ENCODE data around the gene CORO1A. TPM values are rescaled to one million over a fixed set of nuclear protein-coding genes. Genes with fewer than 3 reads are reported as not detected.
"Not testable (repeated sequence)": the region's sequence is repeated elsewhere in the genome, so short reads cannot be mapped to it uniquely, and the experiment has no call there.

CORO1A gene
- total and polyA plus RNA-seq, 2 experiments from 2014 or later = 10.2 to 23.5 TPM

DNA sequence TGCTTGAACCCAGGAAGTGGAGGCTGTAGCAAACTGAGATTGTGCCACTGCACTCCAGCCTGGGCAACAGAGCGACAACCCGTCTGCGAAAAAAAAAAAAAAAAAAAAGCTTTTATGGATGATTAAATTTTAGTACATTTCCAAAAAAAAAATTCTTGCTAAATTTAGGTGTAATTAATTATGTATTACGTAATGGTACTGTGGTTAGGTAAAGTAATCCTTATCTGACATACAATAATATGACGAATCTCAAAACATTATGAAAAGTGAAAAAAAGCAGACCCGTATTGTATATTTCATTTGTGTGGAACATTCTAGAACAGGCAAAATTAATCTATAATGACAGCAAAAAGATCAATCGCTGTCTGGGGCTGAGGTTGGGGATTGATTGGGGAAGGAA, 10.3 kb upstream of the CORO1A start:
- no peaks in the 10 kb centered on the region for H3F3A ChIP-seq (replicated peaks; ENCODE audit: low read depth)
- H3K27me3 ChIP-seq (ENCODE audit: insufficient read depth) = no peaks in the 10 kb centered on the region
- H3K4me2 ChIP-seq = no peak overlapping the region
- ATAC-seq = no peak
- no peak overlapping the region for H2AFZ ChIP-seq
- Mint-ChIP-seq H3K9me3 (peaks cover 13% of the 10 kb centered on the region), H3K4me3 (no peak overlapping the region), H3K27me3 (ENCODE audit: insufficient read depth, low read depth, poor library complexity) (peaks cover 12% of the 10 kb centered on the region), H3K27ac (no peak overlapping the region), H3K36me3 (ENCODE audit: low read depth) (peaks cover 3% of the 10 kb centered on the region), H3K4me1 (no peaks in the 10 kb centered on the region)
- no peak for TF ChIP-seq JUNB (IDR thresholded peaks at IDR 0.05; ENCODE audit: unreplicated experiment)
- TF ChIP-seq, protein P1, sequence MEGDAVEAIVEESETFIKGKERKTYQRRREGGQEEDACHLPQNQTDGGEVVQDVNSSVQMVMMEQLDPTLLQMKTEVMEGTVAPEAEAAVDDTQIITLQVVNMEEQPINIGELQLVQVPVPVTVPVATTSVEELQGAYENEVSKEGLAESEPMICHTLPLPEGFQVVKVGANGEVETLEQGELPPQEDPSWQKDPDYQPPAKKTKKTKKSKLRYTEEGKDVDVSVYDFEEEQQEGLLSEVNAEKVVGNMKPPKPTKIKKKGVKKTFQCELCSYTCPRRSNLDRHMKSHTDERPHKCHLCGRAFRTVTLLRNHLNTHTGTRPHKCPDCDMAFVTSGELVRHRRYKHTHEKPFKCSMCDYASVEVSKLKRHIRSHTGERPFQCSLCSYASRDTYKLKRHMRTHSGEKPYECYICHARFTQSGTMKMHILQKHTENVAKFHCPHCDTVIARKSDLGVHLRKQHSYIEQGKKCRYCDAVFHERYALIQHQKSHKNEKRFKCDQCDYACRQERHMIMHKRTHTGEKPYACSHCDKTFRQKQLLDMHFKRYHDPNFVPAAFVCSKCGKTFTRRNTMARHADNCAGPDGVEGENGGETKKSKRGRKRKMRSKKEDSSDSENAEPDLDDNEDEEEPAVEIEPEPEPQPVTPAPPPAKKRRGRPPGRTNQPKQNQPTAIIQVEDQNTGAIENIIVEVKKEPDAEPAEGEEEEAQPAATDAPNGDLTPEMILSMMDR (conservative IDR thresholded peaks at IDR 0.05; ENCODE audit: low read depth in 2 of 2) = no peak
- TF ChIP-seq CREB1 (CRISPR knock-in tag; IDR thresholded peaks at IDR 0.05; ENCODE audit: low read depth) = no peak
- TF ChIP-seq, protein P2, sequence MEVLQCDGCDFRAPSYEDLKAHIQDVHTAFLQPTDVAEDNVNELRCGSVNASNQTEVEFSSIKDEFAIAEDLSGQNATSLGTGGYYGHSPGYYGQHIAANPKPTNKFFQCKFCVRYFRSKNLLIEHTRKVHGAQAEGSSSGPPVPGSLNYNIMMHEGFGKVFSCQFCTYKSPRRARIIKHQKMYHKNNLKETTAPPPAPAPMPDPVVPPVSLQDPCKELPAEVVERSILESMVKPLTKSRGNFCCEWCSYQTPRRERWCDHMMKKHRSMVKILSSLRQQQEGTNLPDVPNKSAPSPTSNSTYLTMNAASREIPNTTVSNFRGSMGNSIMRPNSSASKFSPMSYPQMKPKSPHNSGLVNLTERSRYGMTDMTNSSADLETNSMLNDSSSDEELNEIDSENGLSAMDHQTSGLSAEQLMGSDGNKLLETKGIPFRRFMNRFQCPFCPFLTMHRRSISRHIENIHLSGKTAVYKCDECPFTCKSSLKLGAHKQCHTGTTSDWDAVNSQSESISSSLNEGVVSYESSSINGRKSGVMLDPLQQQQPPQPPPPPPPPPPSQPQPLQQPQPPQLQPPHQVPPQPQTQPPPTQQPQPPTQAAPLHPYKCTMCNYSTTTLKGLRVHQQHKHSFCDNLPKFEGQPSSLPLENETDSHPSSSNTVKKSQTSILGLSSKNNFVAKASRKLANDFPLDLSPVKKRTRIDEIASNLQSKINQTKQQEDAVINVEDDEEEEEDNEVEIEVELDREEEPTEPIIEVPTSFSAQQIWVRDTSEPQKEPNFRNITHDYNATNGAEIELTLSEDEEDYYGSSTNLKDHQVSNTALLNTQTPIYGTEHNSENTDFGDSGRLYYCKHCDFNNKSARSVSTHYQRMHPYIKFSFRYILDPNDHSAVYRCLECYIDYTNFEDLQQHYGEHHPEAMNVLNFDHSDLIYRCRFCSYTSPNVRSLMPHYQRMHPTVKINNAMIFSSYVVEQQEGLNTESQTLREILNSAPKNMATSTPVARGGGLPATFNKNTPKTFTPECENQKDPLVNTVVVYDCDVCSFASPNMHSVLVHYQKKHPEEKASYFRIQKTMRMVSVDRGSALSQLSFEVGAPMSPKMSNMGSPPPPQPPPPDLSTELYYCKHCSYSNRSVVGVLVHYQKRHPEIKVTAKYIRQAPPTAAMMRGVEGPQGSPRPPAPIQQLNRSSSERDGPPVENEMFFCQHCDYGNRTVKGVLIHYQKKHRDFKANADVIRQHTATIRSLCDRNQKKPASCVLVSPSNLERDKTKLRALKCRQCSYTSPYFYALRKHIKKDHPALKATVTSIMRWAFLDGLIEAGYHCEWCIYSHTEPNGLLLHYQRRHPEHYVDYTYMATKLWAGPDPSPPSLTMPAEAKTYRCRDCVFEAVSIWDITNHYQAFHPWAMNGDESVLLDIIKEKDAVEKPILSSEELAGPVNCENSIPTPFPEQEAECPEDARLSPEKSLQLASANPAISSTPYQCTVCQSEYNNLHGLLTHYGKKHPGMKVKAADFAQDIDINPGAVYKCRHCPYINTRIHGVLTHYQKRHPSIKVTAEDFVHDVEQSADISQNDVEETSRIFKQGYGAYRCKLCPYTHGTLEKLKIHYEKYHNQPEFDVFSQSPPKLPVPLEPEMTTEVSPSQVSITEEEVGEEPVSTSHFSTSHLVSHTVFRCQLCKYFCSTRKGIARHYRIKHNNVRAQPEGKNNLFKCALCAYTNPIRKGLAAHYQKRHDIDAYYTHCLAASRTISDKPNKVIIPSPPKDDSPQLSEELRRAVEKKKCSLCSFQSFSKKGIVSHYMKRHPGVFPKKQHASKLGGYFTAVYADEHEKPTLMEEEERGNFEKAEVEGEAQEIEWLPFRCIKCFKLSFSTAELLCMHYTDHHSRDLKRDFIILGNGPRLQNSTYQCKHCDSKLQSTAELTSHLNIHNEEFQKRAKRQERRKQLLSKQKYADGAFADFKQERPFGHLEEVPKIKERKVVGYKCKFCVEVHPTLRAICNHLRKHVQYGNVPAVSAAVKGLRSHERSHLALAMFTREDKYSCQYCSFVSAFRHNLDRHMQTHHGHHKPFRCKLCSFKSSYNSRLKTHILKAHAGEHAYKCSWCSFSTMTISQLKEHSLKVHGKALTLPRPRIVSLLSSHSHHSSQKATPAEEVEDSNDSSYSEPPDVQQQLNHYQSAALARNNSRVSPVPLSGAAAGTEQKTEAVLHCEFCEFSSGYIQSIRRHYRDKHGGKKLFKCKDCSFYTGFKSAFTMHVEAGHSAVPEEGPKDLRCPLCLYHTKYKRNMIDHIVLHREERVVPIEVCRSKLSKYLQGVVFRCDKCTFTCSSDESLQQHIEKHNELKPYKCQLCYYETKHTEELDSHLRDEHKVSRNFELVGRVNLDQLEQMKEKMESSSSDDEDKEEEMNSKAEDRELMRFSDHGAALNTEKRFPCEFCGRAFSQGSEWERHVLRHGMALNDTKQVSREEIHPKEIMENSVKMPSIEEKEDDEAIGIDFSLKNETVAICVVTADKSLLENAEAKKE (CRISPR knock-in tag; IDR thresholded peaks at IDR 0.05) = no peak
- H3K36me3 ChIP-seq (ENCODE audit: insufficient read depth) = no peaks in the 10 kb centered on the region
- no peaks in the 10 kb centered on the region for H3K79me2 ChIP-seq (replicated peaks; ENCODE audit: insufficient read depth)
- H3K4me1 ChIP-seq (ENCODE audit: insufficient read depth) = no peaks in the 10 kb centered on the region
- H3K4me3 ChIP-seq = no peak overlapping the region
- H3K9me2 ChIP-seq (ENCODE audit: insufficient read depth) = no peaks in the 10 kb centered on the region
- H3K27ac ChIP-seq (ENCODE audit: low read depth) = no peak overlapping the region
- no peak for DNase-seq (ENCODE audit: low spot score)
- H4K20me1 ChIP-seq (replicated peaks; ENCODE audit: insufficient read depth) = no peaks in the 10 kb centered on the region

GRCh38 chr16:30176876-30177275, 6.5 kb upstream of the CORO1A start:
- H3K27me3 Mint-ChIP-seq (ENCODE audit: insufficient read depth, low read depth, poor library complexity) = peaks cover 18% of the 10 kb centered on the region
- not testable (repeated sequence) for H3K4me3 Mint-ChIP-seq; H3K9me2 ChIP-seq (ENCODE audit: insufficient read depth); H3K27ac ChIP-seq (ENCODE audit: low read depth); H3K9me3 Mint-ChIP-seq; H3K36me3 Mint-ChIP-seq (ENCODE audit: low read depth); DNase-seq (ENCODE audit: low spot score); H3K4me1 ChIP-seq (ENCODE audit: insufficient read depth); H3K79me2 ChIP-seq (replicated peaks; ENCODE audit: insufficient read depth); H2AFZ ChIP-seq; H3K27me3 ChIP-seq (ENCODE audit: insufficient read depth); H3K4me2 ChIP-seq; H3K4me1 Mint-ChIP-seq; H3F3A ChIP-seq (replicated peaks; ENCODE audit: low read depth); ATAC-seq; H3K27ac Mint-ChIP-seq; H4K20me1 ChIP-seq (replicated peaks; ENCODE audit: insufficient read depth); H3K36me3 ChIP-seq (ENCODE audit: insufficient read depth); H3K4me3 ChIP-seq

All from GM23338 (cell line).